DND-41 (cell line): ENCODE data around the gene MNS1.

Experiments
- CTCF ChIP-seq: IDR thresholded peaks from 2 replicates; pipeline ENCODE4 v1.5.1; 2012; ENCODE audit warnings: borderline replicate concordance, low read length, moderate library complexity, mild to moderate bottlenecking; ENCODE audit not compliant: poor library complexity, severe bottlenecking; ENCODE audit errors: extremely low read depth
- EZH2 ChIP-seq: IDR thresholded peaks from 3 replicates; pipeline ENCODE4 v1.6.1; 2012; ENCODE audit warnings: borderline replicate concordance, low read depth, mild to moderate bottlenecking, moderate library complexity, low read length, inconsistent platforms; ENCODE audit not compliant: severe bottlenecking

DNA sequence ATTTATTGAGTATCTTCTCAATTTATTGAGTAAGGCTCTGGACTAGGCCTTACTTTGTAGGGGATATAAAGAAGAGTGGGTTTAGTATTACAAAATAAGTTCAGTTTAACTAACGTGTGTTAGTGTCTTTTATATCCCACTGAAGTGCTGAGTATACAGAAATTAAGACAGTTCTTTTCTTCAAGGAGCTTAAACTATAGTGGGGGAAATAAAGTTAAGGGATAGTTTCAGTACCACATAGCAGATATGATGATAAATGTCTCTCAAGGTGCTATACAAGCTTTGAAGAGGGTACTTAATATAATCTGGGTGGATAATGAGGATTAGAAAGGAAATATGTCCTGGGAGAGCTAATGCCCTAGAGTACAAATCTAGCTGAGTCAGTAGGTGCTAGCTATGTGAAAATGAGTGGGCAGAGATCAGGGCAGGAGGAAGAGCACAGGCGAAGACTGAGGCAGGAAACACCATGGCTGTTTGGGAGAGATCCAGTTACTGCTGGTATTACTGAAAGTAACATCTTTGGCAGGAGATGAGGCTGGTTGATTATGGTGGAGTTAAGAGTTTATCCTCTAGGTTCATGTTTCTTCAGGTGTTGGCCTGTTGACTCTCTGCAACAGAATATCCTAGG is 53.7 kb downstream of the MNS1 start:
- no peak for TF ChIP-seq CTCF
- no peak for TF ChIP-seq EZH2
